SIG-M5 treated with dmso at 0.1 percent for 504 hours (cell line): ENCODE data around the gene ACSL1.

Experiments used
- DNase-seq: peaks from one replicate; lab custom pipeline; 2025; ENCODE audit not compliant: unreplicated experiment; lab: John Stamatoyannopoulos, UW

ACSL1 gene

DNA sequence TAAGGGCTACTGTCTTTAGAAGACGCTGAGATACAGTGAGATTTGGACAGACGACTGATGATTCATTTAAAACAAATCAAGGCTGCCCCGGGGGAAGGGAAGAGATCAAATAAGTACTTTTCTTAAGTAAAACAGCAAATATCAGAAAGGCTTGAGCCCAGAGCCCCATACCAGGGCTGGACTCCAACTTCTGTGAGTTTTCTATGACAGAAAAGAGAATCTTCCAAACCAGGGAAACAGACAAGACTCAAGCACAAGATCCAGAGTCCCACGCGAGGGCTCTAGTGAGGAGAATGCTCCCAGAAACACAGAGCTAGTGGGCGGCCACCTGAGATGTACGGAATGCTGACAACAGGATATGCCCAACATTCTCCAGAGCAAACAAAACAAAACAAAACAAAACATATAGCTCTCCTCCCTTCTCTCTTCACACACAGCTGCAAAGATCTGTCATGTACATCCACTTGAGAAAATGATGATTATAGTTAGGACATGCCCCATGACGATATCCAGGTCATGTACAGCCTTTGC lies 13.1 kb downstream of the ACSL1 start:
- DNase-seq, result no peak

DNA sequence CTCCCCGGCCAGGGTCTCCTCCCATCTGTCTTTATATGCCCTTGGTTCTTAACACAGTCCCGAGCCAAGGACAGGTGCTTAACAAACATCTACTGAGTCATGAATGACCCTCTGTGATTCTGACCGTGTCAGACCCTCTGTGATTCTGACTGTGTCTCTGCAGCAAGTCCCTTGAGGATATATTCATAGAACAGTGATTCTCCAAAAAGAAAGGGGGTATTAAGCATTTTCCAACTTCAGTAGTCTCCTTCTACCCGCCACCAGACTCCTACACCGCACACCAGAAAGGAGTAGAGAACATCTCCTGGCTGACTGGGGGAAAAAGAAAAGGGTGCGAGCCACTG lies 13.6 kb downstream of the ACSL1 start:
- DNase-seq, result no peak

DNA sequence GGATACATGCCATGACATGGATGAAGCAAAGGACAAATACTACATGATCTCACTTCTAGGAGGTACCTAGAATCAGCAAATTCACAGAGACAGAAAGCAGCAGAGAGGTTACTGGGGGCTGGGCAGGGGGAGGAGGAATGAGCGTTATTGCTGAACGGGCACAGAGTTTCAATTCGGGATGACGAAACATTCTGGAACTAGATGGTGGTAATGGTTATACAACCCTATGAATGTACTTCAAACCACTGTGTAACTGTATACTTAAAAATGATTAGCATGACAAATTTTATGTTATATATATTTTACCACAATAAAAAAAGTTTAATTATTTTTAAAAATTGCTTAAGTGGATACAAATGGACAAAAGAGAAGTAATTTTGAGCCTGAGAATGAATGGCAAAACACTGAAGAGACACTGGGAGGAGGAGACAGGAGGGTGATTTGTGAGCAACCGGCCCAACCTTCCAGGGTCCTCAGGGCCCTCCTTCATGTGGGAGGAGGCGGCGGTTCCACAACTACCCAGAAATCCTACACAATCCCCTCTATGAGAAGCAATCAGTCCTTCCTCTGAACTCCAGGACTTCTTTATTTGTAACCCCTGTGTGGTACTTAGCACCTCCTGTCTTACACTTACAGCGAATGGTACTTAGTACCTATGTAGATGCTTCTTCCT lies 14.1 kb downstream of the ACSL1 start:
- DNase-seq, result peak; percentile 94

DNA sequence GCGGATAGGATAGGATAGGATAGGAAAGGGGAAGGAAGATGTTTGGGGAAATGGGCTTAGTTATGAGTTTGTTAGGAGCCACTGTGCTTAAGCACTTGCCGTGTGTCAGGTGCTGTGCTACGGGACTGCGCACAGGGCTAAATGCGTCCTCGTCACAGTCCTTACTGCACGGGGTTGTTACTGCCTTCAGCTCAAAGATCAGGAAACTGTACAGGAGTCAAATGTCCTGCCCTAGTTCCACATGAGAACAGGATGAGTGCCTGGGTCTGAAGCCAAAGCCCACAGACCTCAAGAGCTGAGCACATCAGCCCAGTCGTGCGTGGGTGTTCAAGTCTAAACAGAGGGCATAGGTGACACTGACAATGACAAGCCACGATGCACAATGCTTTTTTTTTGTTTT lies 15.0 kb downstream of the ACSL1 start:
- DNase-seq, result no peak

DNA sequence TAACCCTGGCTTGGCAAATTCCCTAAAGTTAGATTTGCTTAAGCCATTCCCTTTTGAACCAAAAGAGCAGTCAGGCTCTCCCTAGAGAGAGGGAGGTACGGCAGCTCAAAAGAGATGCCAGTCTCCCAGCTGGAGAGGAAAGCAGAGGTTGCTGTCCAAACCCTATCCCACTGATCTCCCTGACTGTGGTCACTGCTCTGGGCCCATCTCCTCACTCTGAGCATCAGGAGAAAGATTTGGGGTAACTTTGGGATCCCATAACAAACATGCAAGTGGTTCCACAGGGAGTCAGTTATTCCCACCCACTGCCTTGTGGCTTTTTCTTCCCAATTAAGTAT lies 17.1 kb downstream of the ACSL1 start:
- DNase-seq, result no peak

DNA sequence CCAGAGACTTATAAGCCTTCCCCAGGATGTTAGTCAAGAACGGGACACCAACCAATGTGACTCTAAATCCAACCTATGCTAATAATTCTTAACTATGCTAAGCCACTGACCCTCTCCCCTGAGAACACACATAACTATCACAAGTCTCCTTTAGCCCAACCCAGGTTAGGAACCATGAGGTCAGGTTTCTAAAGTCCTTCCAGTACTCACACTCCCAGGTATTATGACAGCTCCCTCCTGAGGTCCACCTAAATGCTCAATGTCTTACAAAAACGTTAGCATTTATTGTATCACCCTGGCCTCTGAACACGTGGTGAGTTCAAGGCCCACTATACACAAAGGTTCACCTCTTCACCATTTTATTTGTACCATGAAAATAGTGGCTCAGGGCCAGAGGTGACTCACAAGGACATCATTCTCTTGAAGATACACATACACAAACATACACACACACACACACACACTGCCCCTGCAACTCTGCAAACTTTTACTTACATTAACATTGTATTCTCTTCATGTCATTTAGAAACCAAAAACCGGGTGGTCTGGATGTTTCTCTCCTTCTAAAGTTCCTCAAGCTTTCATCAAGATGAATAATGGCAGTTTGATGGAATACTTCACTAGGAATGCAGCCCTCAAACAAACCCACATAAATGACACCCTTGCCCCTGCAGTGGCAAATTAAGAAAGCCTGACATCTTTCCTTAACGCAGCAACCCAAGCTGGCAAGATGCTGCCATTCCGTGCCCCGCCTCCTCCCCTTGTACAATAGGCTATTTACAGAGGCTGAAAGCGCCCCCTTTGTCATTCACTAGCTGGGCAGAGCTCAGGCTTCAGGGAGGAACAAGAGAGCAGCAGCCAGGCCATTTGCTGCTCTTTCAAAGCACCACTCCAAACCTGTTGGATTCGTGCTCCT lies 17.7 kb downstream of the ACSL1 start:
- DNase-seq, result no peak

DNA sequence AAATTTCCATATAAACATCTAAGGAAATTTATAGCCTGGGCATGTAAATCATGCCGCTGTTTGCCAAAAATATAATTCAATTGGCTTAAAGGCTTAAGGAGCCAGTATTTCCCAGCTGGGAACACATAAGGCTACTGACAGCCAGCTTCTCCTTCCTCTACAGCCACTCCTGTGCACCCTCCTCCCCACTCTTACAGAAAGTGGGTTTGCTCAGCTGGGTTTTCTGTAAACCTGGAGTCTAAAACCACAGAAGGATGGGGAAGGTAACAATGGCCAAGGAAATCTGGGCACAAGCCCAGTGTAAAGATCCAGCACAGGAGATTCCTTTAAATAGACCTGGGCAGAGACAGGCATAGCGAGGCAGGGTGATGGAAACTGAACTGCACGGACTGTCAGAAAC lies 18.5 kb downstream of the ACSL1 start:
- DNase-seq, result no peak

DNA sequence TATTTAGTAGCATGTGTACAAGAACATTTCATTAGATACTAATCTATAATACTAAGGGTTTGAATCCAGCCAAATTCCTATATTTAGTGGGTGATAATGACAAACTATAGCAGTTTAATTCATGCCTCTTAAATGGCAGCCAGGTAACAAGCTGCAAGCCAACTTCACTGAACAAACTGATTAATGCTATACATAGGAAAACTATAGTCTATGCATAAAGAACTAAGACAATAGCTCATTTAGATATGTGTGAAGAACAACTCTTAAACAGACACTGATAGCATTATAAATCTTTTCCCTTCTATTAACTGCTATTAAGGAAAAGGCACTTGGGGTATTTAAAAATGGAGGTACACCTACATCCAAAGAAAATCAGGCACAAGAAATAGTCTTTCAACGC lies 19.1 kb downstream of the ACSL1 start:
- DNase-seq, result no peak

DNA sequence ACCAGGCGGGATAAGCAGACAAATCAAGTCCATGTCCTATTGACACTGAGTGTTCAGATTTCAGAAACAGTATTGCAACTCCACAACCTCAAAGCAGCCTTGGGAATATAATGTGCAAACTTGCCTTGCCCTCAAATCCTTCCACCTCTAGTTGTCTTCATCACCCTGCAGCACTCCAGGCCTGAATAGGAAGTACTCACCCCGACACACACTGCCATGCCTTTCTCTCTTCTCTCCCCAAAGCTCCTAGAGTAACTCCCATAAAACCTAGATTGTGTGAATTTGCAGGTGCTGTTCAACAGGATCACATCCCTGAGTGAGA lies 19.6 kb downstream of the ACSL1 start:
- no peak for DNase-seq

DNA sequence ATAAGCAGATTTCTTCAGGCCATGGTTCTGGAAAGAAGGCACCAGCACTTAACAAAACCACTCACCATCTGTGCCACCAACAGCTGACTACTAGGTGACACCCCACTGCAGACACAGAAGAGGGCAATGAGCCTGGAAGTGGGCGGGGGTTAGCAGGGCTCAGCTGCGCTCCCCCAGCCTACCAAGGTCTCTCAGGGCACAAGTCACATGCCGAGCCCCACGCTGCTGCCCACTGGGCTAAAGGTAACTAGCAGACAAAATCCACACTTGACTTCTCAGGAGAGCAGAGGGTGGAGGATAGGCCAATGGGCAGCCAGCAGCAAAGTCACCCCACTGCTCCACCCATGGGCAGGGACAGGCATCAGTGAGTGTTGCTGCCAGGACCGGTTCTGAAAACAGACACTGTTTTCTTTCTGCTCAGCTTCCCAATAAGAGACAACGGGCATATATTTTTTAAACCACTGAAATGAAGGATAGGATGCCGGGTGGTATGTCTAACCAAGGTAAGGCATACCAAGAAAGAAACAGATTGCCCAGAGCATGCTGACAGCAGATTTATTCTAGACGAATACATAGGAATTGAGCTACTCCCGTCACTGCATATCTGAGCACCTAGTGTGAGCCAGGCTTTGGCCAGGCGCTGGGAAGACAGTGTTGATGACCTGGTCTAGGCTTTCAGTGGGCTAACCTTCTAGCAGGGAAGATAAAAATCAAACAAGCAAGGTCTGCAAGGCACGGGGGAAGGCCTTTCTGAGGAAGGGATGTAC lies 20.1 kb downstream of the ACSL1 start:
- peak; percentile 9 for DNase-seq

DNA sequence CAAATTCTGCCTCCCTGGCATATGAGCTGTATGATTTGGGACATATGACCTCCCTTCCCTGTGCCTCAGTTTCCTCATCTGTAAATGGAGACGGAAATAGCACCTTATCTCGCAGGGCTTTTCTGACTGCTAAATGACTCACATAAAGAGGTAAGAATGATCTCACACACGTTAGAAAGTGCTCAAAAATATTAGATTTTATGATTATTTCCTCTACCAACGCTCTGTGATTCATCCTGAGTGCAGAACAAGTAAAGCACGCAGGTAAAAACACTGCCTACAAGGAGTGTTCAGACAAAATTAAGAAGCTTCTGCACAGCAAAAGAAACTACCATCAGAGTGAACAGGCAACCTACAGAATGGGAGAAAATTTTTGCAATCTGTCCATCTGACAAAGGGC lies 21.1 kb downstream of the ACSL1 start:
- no peak for DNase-seq

DNA sequence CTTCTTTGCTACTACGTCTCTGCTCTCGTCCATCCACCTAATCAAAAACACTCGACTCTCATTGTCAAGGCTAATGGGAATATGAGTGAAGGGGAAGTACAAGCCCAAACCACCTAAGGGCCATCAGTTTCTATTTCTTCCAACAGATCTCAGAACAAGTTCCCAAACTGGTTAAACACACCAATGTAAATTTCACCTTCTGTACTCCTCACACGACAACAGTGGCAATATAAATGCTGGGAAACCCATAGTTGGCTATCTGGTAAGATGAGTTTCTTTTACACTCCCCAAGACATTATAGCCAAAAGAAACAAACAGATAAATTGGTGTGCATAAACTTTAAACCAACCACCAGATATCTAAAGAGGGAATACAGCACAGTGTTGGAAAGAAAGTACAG lies 21.9 kb downstream of the ACSL1 start:
- DNase-seq, result no peak

DNA sequence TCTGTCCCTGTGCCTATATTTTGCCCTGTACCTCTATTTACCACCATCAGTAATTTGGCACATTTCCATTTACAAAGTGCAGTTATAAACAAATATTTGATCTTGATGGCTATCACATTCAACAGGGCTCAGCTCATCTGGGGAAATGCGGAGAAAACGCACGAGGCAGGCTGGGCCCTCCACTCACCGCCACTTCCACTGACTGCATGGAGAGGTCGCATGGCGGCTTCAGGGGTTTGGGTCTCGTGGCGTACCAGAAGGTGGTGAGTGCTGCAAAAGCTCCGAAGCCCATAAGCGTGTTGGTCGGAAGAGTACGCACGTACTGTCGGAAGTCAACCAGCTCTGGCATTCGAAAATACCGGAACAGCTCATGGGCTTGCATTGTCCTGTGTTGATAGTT lies 22.6 kb downstream of the ACSL1 start:
- DNase-seq, result no peak

DNA sequence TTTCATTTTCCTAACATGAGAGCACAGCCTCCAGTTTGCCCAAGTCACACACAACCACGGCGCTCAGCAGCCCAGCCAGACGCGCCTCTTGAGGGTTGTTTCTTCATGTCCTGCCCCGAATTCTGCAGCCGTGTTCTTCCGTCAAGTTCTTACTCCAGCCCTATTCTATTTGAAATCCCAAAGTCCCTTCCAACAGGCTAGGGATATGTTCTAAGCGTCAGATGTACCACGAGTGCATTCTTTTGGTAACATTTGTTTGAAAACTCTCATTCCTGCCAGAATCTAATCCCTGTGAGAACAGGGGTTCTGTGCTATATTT lies 23.1 kb downstream of the ACSL1 start:
- no peak for DNase-seq

DNA sequence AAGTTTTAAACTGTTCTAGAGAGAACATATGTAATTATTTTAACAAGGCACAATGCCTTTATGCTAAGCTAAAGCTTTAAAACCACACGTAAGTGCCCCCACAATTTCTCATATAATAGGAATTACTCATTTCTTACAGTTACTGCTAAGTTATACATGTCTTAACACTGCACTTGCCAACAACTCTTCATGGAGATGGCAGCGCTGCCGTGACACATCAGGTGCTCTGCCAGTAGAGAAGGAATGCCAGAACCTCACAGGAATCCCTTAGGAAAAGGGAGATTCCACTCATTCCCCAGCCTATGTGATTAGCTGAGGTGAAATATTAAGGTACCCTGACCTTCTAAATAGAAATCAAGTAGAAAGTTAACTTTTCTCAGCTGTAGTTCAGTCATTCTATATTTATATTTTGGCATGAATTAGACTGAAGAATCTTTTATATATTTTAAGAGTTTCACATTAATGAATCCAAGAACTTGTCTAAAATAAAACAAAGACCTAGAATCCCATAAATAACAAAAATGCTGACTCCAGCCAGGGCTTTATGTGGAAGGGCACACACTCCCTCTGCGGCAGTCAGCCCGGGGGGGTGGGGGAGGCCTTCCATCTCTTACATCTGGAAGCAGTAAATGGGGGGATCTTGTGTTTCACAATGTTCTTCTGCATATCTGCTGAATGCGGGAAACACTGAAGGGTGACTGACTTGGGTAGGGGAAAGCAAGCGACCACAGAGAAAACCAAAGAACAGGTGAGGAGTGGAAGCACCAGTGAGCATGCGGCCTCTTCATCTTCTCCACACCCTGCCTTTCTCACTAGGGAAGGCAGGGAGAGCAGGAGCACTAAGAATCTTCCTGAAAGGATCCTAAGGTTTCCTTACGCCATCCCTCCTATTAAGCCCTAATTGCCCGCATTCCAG lies 23.7 kb downstream of the ACSL1 start:
- no peak for DNase-seq

DNA sequence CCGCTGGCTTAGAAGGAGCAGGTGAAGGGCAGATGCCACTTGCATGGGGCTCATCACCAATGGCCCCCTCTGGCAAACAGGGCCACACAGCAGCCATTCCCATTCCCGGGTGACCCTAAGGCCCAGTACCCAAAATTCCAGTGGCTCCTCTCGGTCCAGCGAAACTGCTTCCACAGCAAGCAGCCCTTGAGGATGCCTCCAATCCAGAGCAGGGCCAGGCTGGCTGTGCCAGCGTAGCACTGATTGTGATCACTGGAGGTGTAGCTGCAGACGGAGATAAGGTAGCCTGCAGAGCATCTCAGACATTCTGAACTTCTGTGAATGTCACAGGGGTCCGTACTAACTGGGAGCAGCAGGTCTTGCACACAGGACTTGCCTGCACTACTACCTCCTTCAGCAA lies 27.3 kb downstream of the ACSL1 start:
- DNase-seq, result no peak

DNA sequence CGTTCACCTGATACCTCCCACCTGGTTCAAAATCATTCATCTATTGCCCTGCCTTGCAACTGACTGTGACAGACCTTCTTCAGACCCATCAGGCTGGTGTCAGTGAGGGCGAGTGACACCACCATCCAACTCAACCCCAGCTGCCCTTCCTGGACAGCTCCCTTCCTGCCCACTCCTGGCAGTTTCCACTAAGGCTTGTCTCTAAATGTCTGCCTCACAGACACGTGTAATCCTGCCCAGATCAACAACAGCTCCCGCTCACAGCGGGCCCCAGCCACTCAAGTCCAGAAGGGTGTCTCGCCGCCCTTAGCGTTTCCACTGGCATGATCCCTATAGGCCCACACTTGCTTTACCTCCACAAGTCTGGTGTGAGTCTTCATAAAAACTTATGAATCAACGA lies 28.9 kb downstream of the ACSL1 start:
- DNase-seq, result no peak

DNA sequence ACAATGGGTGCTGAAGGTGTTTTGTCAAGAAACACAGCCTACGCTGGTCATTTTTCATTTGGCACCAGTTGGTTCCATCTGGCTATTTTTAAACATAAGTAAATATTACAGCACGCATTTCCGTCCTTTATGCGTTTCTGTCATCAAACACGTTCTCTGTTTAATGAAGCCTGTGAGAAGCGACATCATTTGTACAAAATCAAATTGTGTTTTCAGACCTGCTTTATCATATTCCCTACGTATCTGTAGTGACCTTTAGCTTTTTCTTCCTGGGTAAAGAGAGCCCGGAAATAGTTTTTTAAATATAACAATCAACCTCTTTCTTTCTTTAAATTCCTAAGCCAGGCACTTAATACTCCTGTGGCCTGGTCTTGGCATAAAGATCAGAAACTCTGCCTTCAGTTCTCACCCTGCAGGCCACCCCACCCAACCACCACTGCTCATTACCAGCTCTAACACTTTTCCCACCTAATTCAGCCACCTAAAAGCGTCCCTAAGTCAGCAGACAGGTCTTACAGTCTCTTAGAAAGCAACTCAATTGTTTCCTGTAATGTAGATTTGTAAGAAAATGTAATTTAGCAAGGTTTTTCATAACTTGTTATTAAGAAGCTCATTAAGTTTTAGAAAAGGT lies 30.4 kb downstream of the ACSL1 start:
- DNase-seq, result no peak

DNA sequence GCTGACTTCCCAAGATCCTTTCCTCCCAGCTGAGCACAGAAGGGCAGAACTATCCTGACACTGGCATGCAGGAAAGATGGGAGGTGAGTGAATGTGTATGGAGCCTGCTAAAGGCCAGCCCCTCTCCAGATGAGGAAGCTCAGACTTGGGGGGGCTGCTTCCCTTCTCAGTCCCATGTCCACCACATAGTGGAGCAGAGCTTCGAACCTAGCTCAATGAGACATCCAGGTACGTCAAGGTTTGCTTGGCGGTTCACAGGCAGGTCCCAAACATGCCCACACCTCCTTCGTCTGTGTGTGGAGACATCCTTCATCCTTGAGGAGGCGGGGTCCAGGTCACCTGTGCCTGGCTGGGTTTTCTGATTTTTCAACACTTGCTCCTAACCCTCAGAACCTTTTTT lies 31.3 kb downstream of the ACSL1 start:
- no peak for DNase-seq

DNA sequence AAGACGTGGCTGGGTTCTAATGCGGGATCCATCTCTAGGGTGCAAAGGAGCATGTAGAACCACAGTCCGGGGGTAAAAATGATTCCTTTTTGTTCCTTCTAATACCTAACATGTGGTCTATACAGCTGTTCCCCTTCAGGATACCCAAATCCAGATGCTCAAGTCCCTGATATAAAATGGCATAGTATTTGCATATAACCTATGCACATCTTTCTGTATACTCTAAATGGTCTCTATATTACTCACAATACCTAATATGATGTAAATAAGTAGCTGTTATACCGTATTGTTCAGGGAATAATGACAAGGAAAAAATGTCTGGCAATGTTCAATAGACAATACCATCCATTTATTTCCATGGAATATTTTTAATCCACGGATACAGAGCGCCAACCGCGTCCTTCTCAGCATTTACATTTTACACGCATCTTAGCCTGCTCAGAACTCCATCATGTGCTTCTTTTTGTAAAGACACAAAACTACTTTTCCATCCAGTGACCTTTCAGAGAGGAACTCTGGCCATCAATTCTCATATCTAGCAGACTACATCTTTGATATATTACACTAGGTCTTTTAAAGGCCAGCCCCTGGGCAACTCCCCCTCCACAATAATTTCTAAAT lies 31.9 kb downstream of the ACSL1 start:
- DNase-seq, result no peak
